GM21723 (cell line): ENCODE measurements around the gene FGGY.
"Not testable (repeated sequence)": the region's sequence is repeated elsewhere in the genome, so short reads cannot be mapped to it uniquely, and the experiment has no call there.

Experiments
- ATAC-seq: cut with Tn5 transposase; IDR thresholded peaks from one replicate; pipeline ENCODE4 v1.9.1; 2021; ENCODE audit warnings: mild to moderate bottlenecking, moderate library complexity; ENCODE audit not compliant: unreplicated experiment

The FGGY gene

GRCh38 chr1:59477286-59477685 is 180.4 kb downstream of the FGGY start:
- no peak for ATAC-seq

GRCh38 chr1:59477867-59478266 is 181.0 kb downstream of the FGGY start:
- ATAC-seq = no peak

DNA sequence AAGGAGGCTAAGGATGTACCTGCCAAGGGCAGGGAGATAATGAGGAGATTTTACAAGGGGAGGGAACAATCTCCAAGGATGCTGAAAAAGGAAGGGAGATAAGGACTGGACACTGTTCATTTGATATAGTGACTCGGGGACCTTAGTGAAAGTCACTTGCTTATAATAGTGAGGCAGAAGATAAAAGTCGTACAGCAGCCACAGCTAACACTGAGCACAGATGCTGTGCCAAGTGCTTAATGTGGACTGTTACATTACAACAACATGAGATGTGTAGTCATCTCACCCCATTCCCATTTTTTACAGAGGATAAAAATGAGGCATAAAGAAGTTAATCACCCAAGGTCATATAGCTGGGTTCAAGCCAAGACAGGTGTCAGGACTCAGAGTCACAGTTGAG is 181.9 kb downstream of the FGGY start:
- no peak for ATAC-seq

GRCh38 chr1:59480188-59480888 is 183.4 kb downstream of the FGGY start:
- no peak for ATAC-seq

DNA sequence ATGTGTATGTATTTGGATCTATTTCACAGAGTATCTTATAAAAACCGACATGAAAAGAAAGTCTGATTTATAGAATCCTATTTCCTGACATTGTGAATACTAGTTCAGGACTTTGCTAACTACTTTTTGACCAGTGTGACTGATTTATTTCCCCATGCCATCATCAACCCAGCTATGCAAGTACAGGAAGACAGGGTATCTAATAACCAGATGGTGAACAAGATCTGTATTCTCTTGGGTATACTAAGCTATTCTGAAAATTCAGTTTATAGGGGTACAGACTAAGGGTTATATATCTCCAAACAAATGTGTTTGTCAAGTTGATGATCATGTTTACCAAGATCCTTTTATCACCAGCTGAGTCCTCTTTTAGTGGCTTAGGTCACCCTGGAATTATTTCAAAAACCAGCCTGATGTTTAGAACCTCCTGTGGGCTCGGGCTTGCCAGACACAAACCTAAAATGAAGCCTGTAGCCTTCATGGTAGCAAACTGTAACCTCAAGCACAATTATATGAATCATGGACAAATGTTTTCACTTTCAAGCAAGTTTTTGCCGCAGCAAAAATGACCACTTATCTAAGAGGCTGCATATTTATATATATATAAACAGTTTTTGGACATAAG is 185.1 kb downstream of the FGGY start:
- ATAC-seq = no peak

DNA sequence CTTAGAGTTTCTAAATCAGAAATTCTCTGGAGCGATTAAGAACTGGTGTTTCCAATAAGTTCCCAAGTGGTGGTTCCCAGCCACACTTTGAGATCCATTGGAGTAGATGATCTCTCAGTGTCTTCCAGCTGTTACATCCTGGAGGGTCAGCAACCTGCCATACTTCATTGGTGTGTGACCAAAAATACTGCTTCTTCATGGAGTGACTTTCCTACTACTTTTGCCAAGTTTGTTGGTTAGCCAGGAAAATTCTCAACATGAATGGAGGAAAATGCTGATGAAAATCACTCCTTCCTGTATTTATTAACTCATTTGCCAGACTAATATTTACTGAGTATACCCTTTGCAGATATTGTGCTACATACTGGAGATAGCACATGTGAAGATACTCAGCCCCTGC is 186.1 kb downstream of the FGGY start:
- ATAC-seq = no peak

DNA sequence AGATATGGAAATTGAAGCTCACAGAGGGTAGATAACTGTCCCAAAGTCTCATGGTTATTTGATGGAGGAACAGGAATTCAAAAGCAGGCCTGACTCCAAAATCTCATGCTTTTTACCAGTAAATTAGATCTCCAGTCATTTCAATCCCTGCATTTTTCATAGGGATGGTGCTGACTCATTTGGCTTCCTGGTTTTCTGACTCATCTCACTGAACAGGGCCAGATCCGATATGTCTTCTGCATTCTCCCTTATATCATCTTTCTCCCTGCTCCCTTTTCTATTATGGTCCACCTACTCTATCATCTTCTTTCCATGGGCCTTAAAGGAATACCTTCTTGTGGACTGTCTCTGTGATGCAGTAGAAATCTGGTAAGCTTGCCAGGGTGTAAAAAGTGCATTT is 187.2 kb downstream of the FGGY start:
- ATAC-seq = no peak

GRCh38 chr1:59485171-59485570 is 188.3 kb downstream of the FGGY start:
- no peak for ATAC-seq

DNA sequence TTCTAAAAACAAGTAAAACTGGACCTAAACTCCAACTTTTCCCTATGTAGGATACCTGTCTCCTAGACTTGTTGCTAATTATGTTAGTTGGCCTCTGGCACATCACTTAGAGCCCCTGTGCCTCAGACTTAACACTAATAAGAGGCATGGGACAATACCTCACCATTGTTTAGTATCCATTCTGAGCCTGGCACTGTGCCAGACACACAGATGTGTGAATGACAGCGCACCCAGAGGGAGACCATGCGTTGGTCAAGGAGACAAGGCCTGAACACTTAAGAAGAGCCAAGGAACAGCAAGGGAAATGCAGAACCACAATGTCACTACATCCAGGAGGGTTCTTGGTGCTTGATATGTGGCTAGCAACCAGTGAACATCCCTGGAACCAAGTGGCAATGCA is 189.1 kb downstream of the FGGY start:
- ATAC-seq = no peak

DNA sequence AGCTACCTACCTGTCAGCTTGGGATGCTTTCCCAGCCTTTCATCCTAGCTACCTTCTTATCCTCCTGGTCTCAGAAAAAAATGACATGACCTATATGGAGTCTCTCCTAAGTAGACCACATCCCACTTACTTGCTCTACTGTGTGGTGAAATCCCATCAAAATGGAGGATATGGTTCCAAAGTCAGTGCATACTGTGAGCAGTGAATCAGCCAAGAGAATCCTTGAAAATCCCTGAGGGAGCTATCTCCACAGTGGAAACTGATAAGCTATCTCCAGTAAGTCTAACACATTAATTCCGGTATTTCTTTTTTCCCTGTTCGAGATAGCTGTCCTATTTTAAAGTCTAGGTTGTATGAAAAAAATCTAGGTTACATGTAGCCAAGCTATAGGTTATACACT is 189.7 kb downstream of the FGGY start:
- no peak for ATAC-seq

GRCh38 chr1:59487335-59488031 is 190.6 kb downstream of the FGGY start:
- ATAC-seq = no peak

- ATAC-seq = no peak
Measured at GRCh38 chr1:59492500-59492899, 195.6 kb downstream of the FGGY start.

DNA sequence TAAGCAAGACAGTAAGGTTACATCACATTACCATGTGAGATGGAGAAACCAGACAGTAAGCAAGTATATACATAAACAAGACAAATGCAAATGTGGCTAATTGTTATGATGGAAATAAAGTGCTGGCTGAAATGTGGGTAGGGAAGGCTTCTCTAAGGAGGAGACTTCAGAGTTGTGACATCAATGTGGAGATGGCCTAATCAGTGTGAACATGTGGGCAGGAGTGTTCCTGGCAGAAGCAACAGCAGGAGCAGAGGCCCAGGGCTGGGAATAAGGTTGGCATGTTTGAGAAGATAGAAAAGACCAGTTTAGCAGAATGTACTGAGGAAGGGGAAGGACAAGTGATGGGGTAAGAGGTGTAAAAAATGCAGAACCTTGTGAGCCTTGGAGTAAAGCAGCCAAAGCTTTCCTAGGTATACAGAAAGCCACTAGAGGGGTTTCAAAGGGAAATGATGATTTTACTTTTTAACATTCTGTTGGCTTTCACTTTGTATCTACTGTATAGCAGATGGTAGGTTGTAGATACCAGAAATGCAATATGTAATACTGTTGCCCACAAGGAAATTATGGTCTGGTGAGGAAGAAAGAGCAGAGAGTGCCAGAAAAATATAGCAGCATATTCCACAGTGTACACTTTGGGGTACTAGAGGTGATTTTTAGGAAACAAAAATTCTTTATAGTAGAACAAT is 197.4 kb downstream of the FGGY start:
- no peak for ATAC-seq

- not testable (repeated sequence) for ATAC-seq
Measured at GRCh38 chr1:59496156-59496555, 199.3 kb downstream of the FGGY start.

GRCh38 chr1:59497616-59498015 is 200.7 kb downstream of the FGGY start:
- ATAC-seq = no peak

DNA sequence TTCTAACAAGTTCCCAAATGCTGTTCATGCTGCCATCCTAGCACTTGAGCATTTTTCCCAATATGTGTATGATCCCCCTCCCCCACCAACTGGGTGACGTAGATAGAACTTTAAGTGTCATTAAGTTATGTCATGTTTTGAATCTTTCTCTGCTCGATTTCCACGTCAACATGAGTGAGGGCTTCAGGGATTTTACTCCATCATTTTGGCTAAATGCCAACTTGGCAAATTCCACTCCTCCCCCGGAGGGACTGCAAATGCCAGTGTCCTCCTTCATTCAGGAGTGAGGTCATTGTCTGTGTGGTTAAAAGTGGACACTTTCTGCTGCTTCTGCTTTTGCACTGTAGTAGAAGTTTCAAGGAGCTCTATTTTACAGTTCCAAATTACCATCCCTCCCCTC is 201.7 kb downstream of the FGGY start:
- no peak for ATAC-seq

- ATAC-seq = no peak
Measured at GRCh38 chr1:59499273-59499942, 202.5 kb downstream of the FGGY start.

- ATAC-seq = no peak
Measured at GRCh38 chr1:59499943-59500569, 203.2 kb downstream of the FGGY start.

- ATAC-seq = no peak
Measured at GRCh38 chr1:59500950-59501742, 204.3 kb downstream of the FGGY start.
